Measurements from ENCODE around the gene TBC1D14.

Gene TBC1D14

GRCh38 chr4:6938647-6939271 lies 29.1 kb downstream of the TBC1D14 start:
- H3K4me2 ChIP-seq (ENCODE audit: low read length) = peak overlapping the region; percentile 28
- H3K4me1 ChIP-seq (ENCODE audit: low read length) = peaks cover 29% of the 10 kb centered on the region
- TF ChIP-seq EZH2phosphoT487 (IDR thresholded peaks at IDR 0.05; ENCODE audit: low read depth) (no peak), CTCF (IDR thresholded peaks at IDR 0.05; ENCODE audit: low read depth, low read length) (no peak)
- H4K20me1 ChIP-seq (ENCODE audit: insufficient read depth, low read length) = peaks cover 48% of the 10 kb centered on the region
- no peak overlapping the region for H3K27ac ChIP-seq (ENCODE audit: low read length)
- H3K4me3 ChIP-seq (ENCODE audit: low read length) = no peak overlapping the region
- no peak overlapping the region for H3K9ac ChIP-seq (ENCODE audit: low read length)
- H3K9me3 ChIP-seq (ENCODE audit: insufficient read depth, low read length) = no peaks in the 10 kb centered on the region
- no peak overlapping the region for H2AFZ ChIP-seq (ENCODE audit: low read depth, low read length)
- peaks cover 33% of the 10 kb centered on the region for H3K79me2 ChIP-seq (ENCODE audit: low read length)
- peaks cover 8% of the 10 kb centered on the region for H3K36me3 ChIP-seq (replicated peaks; ENCODE audit: low read depth, low read length)
- H3K27me3 ChIP-seq (ENCODE audit: low read depth, low read length) = no peaks in the 10 kb centered on the region

- H3K9ac ChIP-seq (ENCODE audit: low read length) = no peak overlapping the region
- H3K4me3 ChIP-seq (ENCODE audit: low read length) = no peak overlapping the region
- H3K36me3 ChIP-seq (replicated peaks; ENCODE audit: low read depth, low read length) = peaks cover 4% of the 10 kb centered on the region
- peaks cover 29% of the 10 kb centered on the region for H3K4me1 ChIP-seq (ENCODE audit: low read length)
- peaks cover 51% of the 10 kb centered on the region for H4K20me1 ChIP-seq (ENCODE audit: insufficient read depth, low read length)
- H3K4me2 ChIP-seq (ENCODE audit: low read length) = no peak overlapping the region
- no peaks in the 10 kb centered on the region for H3K9me3 ChIP-seq (ENCODE audit: insufficient read depth, low read length)
- no peaks in the 10 kb centered on the region for H3K27me3 ChIP-seq (ENCODE audit: low read depth, low read length)
- no peak overlapping the region for H3K27ac ChIP-seq (ENCODE audit: low read length)
- H3K79me2 ChIP-seq (ENCODE audit: low read length) = peaks cover 32% of the 10 kb centered on the region
- no peak overlapping the region for H2AFZ ChIP-seq (ENCODE audit: low read depth, low read length)
- TF ChIP-seq EZH2phosphoT487 (IDR thresholded peaks at IDR 0.05; ENCODE audit: low read depth) (no peak), CTCF (IDR thresholded peaks at IDR 0.05; ENCODE audit: low read depth, low read length) (no peak)
Measured at GRCh38 chr4:6939761-6940743, 30.4 kb downstream of the TBC1D14 start.

GRCh38 chr4:6940744-6941137 lies 31.1 kb downstream of the TBC1D14 start:
- TF ChIP-seq CTCF (IDR thresholded peaks at IDR 0.05; ENCODE audit: low read depth, low read length) (no peak), EZH2phosphoT487 (IDR thresholded peaks at IDR 0.05; ENCODE audit: low read depth) (no peak)
- Histone ChIP-seq H2AFZ (ENCODE audit: low read depth, low read length) (no peak overlapping the region), H3K9ac (ENCODE audit: low read length) (no peak overlapping the region), H3K9me3 (ENCODE audit: insufficient read depth, low read length) (no peaks in the 10 kb centered on the region), H3K79me2 (ENCODE audit: low read length) (peaks cover 32% of the 10 kb centered on the region), H4K20me1 (ENCODE audit: insufficient read depth, low read length) (peaks cover 51% of the 10 kb centered on the region), H3K36me3 (replicated peaks; ENCODE audit: low read depth, low read length) (peaks cover 4% of the 10 kb centered on the region), H3K4me1 (ENCODE audit: low read length) (peaks cover 29% of the 10 kb centered on the region), H3K27ac (ENCODE audit: low read length) (no peak overlapping the region), H3K4me3 (ENCODE audit: low read length) (no peak overlapping the region), H3K27me3 (ENCODE audit: low read depth, low read length) (no peaks in the 10 kb centered on the region), H3K4me2 (ENCODE audit: low read length) (no peak overlapping the region)

- no peak overlapping the region for H3K4me3 ChIP-seq (ENCODE audit: low read length)
- H2AFZ ChIP-seq (ENCODE audit: low read depth, low read length) = no peak overlapping the region
- no peaks in the 10 kb centered on the region for H3K27me3 ChIP-seq (ENCODE audit: low read depth, low read length)
- peaks cover 46% of the 10 kb centered on the region for H4K20me1 ChIP-seq (ENCODE audit: insufficient read depth, low read length)
- peaks cover 29% of the 10 kb centered on the region for H3K4me1 ChIP-seq (ENCODE audit: low read length)
- H3K79me2 ChIP-seq (ENCODE audit: low read length) = peaks cover 32% of the 10 kb centered on the region
- peak overlapping the region; percentile 9; the same call in 1 of the 2 replicates for H3K27ac ChIP-seq (ENCODE audit: low read length)
- H3K9me3 ChIP-seq (ENCODE audit: insufficient read depth, low read length) = no peaks in the 10 kb centered on the region
- no peak overlapping the region for H3K9ac ChIP-seq (ENCODE audit: low read length)
- H3K4me2 ChIP-seq (ENCODE audit: low read length) = peak overlapping the region; percentile 51
- TF ChIP-seq CTCF (IDR thresholded peaks at IDR 0.05; ENCODE audit: low read depth, low read length) (no peak), EZH2phosphoT487 (IDR thresholded peaks at IDR 0.05; ENCODE audit: low read depth) (no peak)
- H3K36me3 ChIP-seq (replicated peaks; ENCODE audit: low read depth, low read length) = peaks cover 4% of the 10 kb centered on the region
Measured at GRCh38 chr4:6941796-6942195, 32.2 kb downstream of the TBC1D14 start.
